Osteoblast (primary cell): ENCODE data around the gene KLRC4. TPM values are rescaled to one million over a fixed set of nuclear protein-coding genes. Genes with fewer than 3 reads are reported as not detected.

Experiments
- DNase-seq: peaks from one replicate; pipeline ENCODE4 v3.0.0; 2011; ENCODE audit warnings: low spot score, mixed read lengths; ENCODE audit not compliant: insufficient read length; ENCODE audit errors: missing footprints
- H2AFZ ChIP-seq: 2 replicates; pipeline ENCODE4 v1.6.0; 2011; ENCODE audit warnings: mild to moderate bottlenecking, low read length
- H3K27ac ChIP-seq: 2 replicates; pipeline ENCODE4 v1.5.1; 2011; ENCODE audit warnings: mild to moderate bottlenecking, low read depth, low read length, moderate library complexity
- H3K27me3 ChIP-seq: 2 replicates; pipeline ENCODE4 v1.6.0; 2012; ENCODE audit warnings: mild to moderate bottlenecking, control low read depth, inconsistent platforms, low read length, moderate library complexity; ENCODE audit not compliant: insufficient read depth
- H3K36me3 ChIP-seq: 2 replicates; pipeline ENCODE4 v1.5.1; 2011; ENCODE audit warnings: mild to moderate bottlenecking, low read length, control low read depth, moderate library complexity; ENCODE audit not compliant: insufficient read depth
- H3K4me1 ChIP-seq: 2 replicates; pipeline ENCODE4 v1.5.1; 2011; ENCODE audit warnings: mild to moderate bottlenecking, low read length, control low read depth, moderate library complexity; ENCODE audit not compliant: insufficient read depth
- H3K4me2 ChIP-seq: 2 replicates; pipeline ENCODE4 v1.6.0; 2011; ENCODE audit warnings: mild to moderate bottlenecking, low read length; ENCODE audit not compliant: insufficient read depth
- H3K4me3 ChIP-seq: fragments of 200-600 bp; sonication (generic); 3 replicates; pipeline ENCODE4 v1.5.1; 2012; ENCODE audit warnings: mild to moderate bottlenecking, low read length, inconsistent platforms; ENCODE audit not compliant: insufficient read depth
- H3K79me2 ChIP-seq: 2 replicates; pipeline ENCODE4 v1.6.0; 2012; ENCODE audit warnings: mild to moderate bottlenecking, low read length, control low read depth, inconsistent platforms; ENCODE audit not compliant: insufficient read depth
- H3K9me3 ChIP-seq: 2 replicates; pipeline ENCODE4 v1.5.1; 2011; ENCODE audit warnings: low read depth, low read length, control low read depth
- H4K20me1 ChIP-seq: 2 replicates; pipeline ENCODE4 v1.6.0; 2012; ENCODE audit warnings: mild to moderate bottlenecking, low read length, control low read depth; ENCODE audit not compliant: insufficient read depth
- CTCF ChIP-seq: IDR thresholded peaks from 2 replicates; pipeline ENCODE4 v1.5.1; 2011; ENCODE audit warnings: mild to moderate bottlenecking, low read depth, low read length, moderate library complexity; ENCODE audit errors: extremely low read depth
- total RNA-seq: library from RNA; depleted of rRNA; stranded (reverse); fragments of >200 nt; gene quantifications from 2 replicates; pipeline ENCODE4 v1.2.3, GENCODE V29; 2012

Gene KLRC4
- total RNA-seq, 1 donor = not detected

GRCh38 chr12:10362828-10363657 lies 46.5 kb downstream of the KLRC4 start:
- TF ChIP-seq CTCF = no peak
- Histone ChIP-seq H3K27ac (peak overlapping the region; percentile 55), H4K20me1 (no peaks in the 10 kb centered on the region), H3K4me1 (peaks cover 50% of the 10 kb centered on the region), H2AFZ (peak overlapping the region; percentile 99), H3K4me3 (no peak overlapping the region), H3K27me3 (no peaks in the 10 kb centered on the region), H3K79me2 (no peaks in the 10 kb centered on the region), H3K9me3 (no peaks in the 10 kb centered on the region), H3K36me3 (no peaks in the 10 kb centered on the region), H3K4me2 (peak overlapping the region; percentile 93)
- no peak for DNase-seq

- Histone ChIP-seq H3K27ac (no peak overlapping the region), H3K4me1 (peaks cover 50% of the 10 kb centered on the region), H4K20me1 (no peaks in the 10 kb centered on the region), H3K4me3 (no peak overlapping the region), H2AFZ (peak overlapping the region; percentile 38), H3K4me2 (peak overlapping the region; percentile 93), H3K36me3 (no peaks in the 10 kb centered on the region), H3K79me2 (no peaks in the 10 kb centered on the region), H3K27me3 (no peaks in the 10 kb centered on the region), H3K9me3 (no peaks in the 10 kb centered on the region)
- no peak for DNase-seq
- no peak for TF ChIP-seq CTCF
Observed at GRCh38 chr12:10362325-10362724, 47.2 kb downstream of the KLRC4 start.

- TF ChIP-seq CTCF = no peak
- Histone ChIP-seq H3K9me3 (no peaks in the 10 kb centered on the region), H3K27ac (no peak overlapping the region), H3K79me2 (no peaks in the 10 kb centered on the region), H3K36me3 (no peaks in the 10 kb centered on the region), H3K4me2 (peak overlapping the region; percentile 61), H2AFZ (peak overlapping the region; percentile 42), H3K4me1 (peaks cover 48% of the 10 kb centered on the region), H3K27me3 (no peaks in the 10 kb centered on the region), H4K20me1 (no peaks in the 10 kb centered on the region), H3K4me3 (no peak overlapping the region)
- DNase-seq = no peak
Observed at GRCh38 chr12:10361622-10362021, 47.9 kb downstream of the KLRC4 start.

GRCh38 chr12:10361084-10361483 lies 48.5 kb downstream of the KLRC4 start:
- no peak for TF ChIP-seq CTCF
- no peak for DNase-seq
- no peak overlapping the region for H3K27ac ChIP-seq
- no peaks in the 10 kb centered on the region for H3K9me3 ChIP-seq
- H3K79me2 ChIP-seq = no peaks in the 10 kb centered on the region
- H3K27me3 ChIP-seq = no peaks in the 10 kb centered on the region
- H4K20me1 ChIP-seq = no peaks in the 10 kb centered on the region
- H2AFZ ChIP-seq = peak overlapping the region; percentile 42
- H3K4me2 ChIP-seq = peak overlapping the region; percentile 61
- no peaks in the 10 kb centered on the region for H3K36me3 ChIP-seq
- peaks cover 43% of the 10 kb centered on the region for H3K4me1 ChIP-seq
- no peak overlapping the region for H3K4me3 ChIP-seq
